Neural crest cell (in vitro differentiated cells): ENCODE results near the gene ELP4. TPM values are rescaled to one million over a fixed set of nuclear protein-coding genes. Genes with fewer than 3 reads are reported as not detected.

Source experiments
- DNase-seq: peaks from one replicate; pipeline ENCODE4 v3.0.0; 2021; ENCODE audit warnings: low read depth, mixed read lengths, low spot score
- H3K27ac Mint-ChIP-seq: one replicate; pipeline ENCODE4 v1.8.0; 2021; ENCODE audit warnings: mild to moderate bottlenecking, mixed read lengths; ENCODE audit not compliant: unreplicated experiment
- H3K27me3 Mint-ChIP-seq: 2 replicates; pipeline ENCODE4 v1.8.0; 2021; ENCODE audit warnings: low read depth, mild to moderate bottlenecking, mixed read lengths
- H3K36me3 Mint-ChIP-seq: 2 replicates; pipeline ENCODE4 v1.8.0; 2021; ENCODE audit warnings: low read depth, mild to moderate bottlenecking, mixed read lengths
- H3K4me1 Mint-ChIP-seq: 2 replicates; pipeline ENCODE4 v1.8.0; 2021; ENCODE audit warnings: mixed read lengths
- H3K4me3 Mint-ChIP-seq: one replicate; pipeline ENCODE4 v1.8.0; 2021; ENCODE audit warnings: mild to moderate bottlenecking, mixed read lengths
- H3K9me3 Mint-ChIP-seq: 2 replicates; pipeline ENCODE4 v1.8.0; 2021; ENCODE audit warnings: mixed read lengths
- CTCF ChIP-seq: fragments of 200-600 bp; sonication (generic); conservative IDR thresholded peaks from 2 replicates; pipeline ENCODE4 v1.5.0; 2021; ENCODE audit warnings: antibody characterized with exemption, mild to moderate bottlenecking
- total RNA-seq: library from RNA; stranded (reverse); gene quantifications from 2 replicates; pipeline ENCODE4 v1.2.1, GENCODE V29; 2021

Gene ELP4
- total RNA-seq, 1 donor from 2014 or later: 19.9 TPM

GRCh38 chr11:31772412-31772811, 262.8 kb downstream of the ELP4 start:
- DNase-seq: no peak
- Mint-ChIP-seq H3K4me3 (no peak overlapping the region), H3K27me3 (no peaks in the 10 kb centered on the region), H3K27ac (no peak overlapping the region), H3K9me3 (peaks cover 3% of the 10 kb centered on the region), H3K4me1 (peaks cover 17% of the 10 kb centered on the region), H3K36me3 (peaks cover 5% of the 10 kb centered on the region)
- no peak for TF ChIP-seq CTCF

GRCh38 chr11:31779374-31779791, 269.8 kb downstream of the ELP4 start:
- Mint-ChIP-seq H3K4me1 (peaks cover 6% of the 10 kb centered on the region), H3K27me3 (no peaks in the 10 kb centered on the region), H3K4me3 (no peak overlapping the region), H3K9me3 (peaks cover 3% of the 10 kb centered on the region), H3K36me3 (peaks cover 8% of the 10 kb centered on the region), H3K27ac (no peak overlapping the region)
- no peak for DNase-seq
- TF ChIP-seq CTCF: no peak

GRCh38 chr11:31780078-31780477, 270.5 kb downstream of the ELP4 start:
- TF ChIP-seq CTCF: no peak
- Mint-ChIP-seq H3K27ac (no peak overlapping the region), H3K4me1 (peaks cover 6% of the 10 kb centered on the region), H3K36me3 (peaks cover 8% of the 10 kb centered on the region), H3K4me3 (no peak overlapping the region), H3K27me3 (no peaks in the 10 kb centered on the region), H3K9me3 (peaks cover 3% of the 10 kb centered on the region)
- no peak for DNase-seq

GRCh38 chr11:31780480-31780971, 271.0 kb downstream of the ELP4 start:
- H3K4me1 Mint-ChIP-seq: peaks cover 6% of the 10 kb centered on the region
- no peak for TF ChIP-seq CTCF
- H3K36me3 Mint-ChIP-seq: peaks cover 8% of the 10 kb centered on the region
- H3K4me3 Mint-ChIP-seq: no peak overlapping the region
- H3K27me3 Mint-ChIP-seq: no peaks in the 10 kb centered on the region
- no peak for DNase-seq
- H3K9me3 Mint-ChIP-seq: peaks cover 3% of the 10 kb centered on the region
- H3K27ac Mint-ChIP-seq: no peak overlapping the region

GRCh38 chr11:31782257-31782656, 272.7 kb downstream of the ELP4 start:
- H3K27me3 Mint-ChIP-seq: no peaks in the 10 kb centered on the region
- H3K4me1 Mint-ChIP-seq: peaks cover 18% of the 10 kb centered on the region
- TF ChIP-seq CTCF: no peak
- H3K36me3 Mint-ChIP-seq: peaks cover 7% of the 10 kb centered on the region
- DNase-seq: no peak
- no peak overlapping the region for H3K27ac Mint-ChIP-seq
- H3K4me3 Mint-ChIP-seq: no peak overlapping the region
- H3K9me3 Mint-ChIP-seq: peaks cover 3% of the 10 kb centered on the region
